Stimulated activated CD8-positive, alpha-beta memory T cell treated with anti-CD3 and anti-CD28 coated beads, Interleukin-15, amount 100 ng/mL, for 1 hour (primary cell): ENCODE results near the gene DIRAS1.

ENCODE experiments used
- DNase-seq: peaks from one replicate; pipeline ENCODE4 v3.0.0-alpha.2; 2020; ENCODE audit warnings: low read depth

The DIRAS1 gene, protein sequence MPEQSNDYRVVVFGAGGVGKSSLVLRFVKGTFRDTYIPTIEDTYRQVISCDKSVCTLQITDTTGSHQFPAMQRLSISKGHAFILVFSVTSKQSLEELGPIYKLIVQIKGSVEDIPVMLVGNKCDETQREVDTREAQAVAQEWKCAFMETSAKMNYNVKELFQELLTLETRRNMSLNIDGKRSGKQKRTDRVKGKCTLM

GRCh38 chr19:2720777-2721569 is at the start of gene DIRAS1:
TSS of gene DIRAS1 (minus strand) at chr19:2721372. CDS start at chr19:2717806, 3,566 bp downstream.
- no peak for DNase-seq

DNA sequence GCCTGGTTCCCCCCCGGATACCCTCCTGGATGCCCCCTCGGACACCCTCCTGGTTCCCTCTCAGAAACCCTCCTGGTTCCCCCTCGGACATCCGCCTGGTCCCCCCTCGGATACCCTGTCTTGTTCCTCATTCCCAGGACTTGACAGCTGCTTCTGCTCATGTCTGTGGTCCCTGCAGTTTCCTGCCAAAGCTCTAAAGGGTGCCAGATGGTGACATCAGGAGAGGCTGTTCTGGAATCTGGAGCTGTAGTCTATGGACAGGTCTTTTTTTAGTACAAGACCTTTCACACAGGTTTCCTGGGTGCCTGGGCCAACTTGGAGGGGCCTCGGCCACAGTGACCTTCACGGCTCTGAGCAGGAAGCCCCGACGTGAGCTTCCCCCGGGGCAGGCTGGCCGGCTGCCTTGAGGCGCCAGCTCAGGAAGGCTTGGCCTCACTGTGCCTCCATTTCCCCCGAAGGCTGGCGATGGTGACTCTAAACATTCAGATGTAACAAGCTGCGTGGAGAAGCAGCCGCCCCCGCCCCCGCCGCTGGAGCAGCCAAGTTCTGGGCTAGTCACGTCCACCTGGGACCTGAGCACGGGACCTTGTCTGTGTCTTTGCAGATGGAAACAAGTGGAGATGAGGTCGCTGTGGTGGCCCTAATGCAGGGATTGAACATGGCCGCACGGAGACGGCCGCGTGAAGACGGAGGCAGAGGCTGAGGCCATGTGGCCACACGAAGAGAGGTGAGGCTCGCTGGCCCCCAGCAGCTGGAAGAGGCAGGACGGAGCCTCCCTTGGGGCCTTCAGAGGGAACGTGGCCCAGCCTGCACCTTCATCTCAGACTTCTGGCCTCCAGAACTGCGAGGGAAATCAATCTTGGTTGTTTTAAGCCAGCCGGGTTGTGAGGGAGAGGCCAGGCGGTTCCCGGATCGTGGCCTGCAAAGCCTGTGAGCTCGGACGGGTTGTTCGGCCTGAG is 49.2 kb upstream of the DIRAS1 start:
- DNase-seq, result no peak

DNA sequence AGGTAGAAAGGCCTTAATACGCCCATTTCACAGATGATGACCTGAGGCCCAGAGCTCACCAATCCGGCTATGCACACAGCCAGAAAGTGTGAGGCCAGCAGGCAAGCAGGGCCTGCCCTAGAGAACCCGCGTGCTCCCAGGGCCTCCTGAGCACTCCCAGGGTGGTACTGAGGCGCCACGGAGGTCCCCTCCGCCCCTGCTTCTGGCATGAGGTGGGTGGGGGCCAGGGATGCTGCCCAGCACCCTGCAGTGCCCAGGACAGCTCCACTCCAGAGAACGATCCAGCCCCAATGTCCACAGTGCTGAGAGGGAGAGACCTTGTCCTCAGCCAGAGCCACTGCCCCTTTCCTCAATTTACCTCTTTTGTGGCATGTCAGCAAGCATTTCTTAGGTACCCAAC is 48.0 kb upstream of the DIRAS1 start:
- DNase-seq, result no peak

DNA sequence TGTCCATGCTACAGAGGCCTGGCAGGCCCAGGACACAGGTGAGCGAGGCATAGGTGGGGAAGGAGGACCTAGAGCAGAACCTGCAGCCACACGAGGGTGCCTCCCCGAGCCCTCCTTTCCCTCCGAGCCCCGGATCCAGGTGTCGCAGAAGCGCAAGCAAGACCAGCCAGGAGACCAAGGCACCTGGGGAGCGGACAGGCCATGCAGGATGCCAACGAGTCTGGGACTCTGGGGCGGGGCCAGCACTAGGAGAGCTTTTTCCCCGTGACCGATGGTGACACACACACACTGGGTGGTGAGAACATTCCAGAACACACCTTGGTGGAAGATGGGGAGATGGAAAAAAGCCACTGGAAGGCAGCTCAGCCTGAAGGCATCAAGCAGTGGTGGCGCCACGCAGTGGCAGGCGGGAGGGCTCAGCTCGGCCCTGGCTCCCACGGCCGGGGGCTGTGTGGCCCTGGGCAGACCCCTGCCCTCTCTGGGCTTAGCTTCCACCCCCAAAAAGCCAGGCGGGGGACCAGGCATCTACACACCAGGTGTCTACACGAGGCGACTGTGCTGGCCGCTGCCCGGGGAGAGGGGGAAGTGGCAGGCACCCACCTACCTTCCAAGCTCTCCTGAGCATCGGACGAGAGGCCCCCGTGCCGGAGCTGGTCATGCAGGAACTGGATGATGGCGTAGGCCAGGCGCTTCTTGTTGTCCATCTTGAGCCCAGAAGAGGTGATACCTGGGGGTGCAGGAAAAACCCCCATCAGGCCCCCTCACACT is 47.4 kb upstream of the DIRAS1 start:
- DNase-seq, result no peak

- no peak for DNase-seq
These were observed 46.5 kb upstream of the DIRAS1 start for GRCh38 chr19:2767688-2768087.

DNA sequence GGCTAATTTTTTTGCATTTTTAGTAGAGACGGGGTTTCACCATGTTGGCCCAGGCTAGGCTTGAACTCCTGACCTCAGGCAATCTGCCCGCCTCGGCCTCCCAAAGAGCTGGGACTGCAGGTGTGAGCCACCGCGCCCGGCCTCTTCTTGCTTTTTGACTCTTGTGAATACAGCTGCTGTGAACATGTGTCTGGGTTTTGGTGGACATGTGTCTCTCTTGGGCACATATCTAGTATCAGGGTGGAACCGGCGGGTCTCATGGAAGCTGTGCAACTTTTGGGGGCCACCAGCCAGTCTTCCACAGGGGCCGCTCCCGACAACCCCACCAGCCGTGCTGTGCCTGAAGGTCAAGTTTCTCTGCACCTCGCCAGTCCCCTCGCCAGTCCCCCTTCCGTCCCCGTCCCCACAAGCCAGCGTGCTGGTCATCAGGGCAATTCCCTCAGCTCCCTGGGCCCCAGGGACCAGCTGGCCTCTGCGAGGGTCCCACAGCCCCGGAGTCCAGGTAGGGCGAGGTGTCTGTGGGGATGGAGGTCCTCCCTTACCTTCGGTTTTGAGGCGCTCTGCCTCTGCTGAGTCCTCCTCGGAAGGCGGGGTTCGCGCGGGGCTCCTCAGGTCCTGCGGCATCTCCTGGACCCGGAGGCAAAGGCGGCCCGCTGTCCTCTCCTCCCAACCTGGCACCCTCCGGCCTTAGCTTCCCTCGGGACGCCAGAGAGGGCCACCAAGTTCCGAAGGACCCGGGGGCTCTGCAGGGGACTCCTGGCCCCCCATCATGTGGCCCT is 45.6 kb upstream of the DIRAS1 start:
- no peak for DNase-seq

DNA sequence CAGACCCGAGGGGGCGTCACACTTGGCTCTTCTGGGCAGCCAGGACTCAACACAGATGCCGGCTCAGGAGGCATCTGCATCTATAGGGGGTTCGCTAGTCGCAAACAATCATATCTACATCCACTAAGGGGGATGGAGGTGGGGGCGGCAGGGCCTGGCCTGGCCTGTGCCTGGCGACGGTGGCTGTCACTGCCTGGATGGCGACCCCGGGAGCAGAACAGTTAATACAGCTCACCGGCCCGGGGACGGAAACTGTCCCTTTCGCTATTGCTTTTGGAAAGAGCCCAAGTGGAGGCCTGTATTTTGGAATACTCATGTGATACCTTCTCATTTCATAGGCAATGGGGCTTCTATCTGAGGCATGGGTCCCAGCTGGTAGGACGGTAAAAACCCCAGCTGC is 44.2 kb upstream of the DIRAS1 start:
- DNase-seq, result no peak

DNA sequence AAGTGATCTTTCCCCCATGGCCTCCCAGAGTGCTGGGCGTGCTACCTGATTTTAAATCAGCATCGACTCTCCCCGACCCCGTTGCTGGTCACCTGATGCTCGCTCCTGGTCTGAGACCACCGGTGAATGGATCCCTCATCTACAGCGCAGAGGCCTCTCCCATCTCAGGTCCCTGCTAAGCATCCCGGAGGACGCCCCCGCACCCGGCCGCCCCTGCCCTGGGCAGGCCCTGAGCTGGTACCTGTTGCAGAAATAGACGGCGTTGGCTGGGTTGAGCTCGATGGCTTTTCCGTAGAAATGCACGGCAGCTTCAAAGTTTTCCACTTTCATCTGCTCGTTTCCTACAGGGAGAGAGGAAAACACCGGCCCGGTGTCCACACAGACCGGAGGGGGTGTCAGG is 43.8 kb upstream of the DIRAS1 start:
- no peak for DNase-seq

DNA sequence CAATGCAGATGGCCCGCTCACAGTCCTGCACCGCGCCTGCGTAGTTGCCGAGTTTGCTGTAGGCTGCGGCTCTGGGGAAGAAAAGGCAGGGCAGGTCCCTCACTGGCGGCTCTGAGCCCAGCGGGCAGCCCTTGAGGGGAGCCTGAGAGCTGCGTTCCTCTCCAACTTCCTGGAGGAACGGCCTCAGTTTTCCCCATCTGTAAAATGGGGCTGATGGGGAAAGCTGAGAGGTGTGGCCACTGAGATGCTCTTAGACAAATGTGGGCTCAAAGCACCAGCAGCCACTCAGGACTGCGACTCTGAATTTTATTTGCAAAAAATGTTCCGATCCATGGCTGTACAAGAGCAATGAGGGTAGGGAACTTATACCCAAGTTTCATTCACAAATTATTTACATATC is 42.5 kb upstream of the DIRAS1 start:
- no peak for DNase-seq

GRCh38 chr19:2762783-2763496 is 41.8 kb upstream of the DIRAS1 start:
- no peak for DNase-seq

GRCh38 chr19:2761876-2762782 is 41.0 kb upstream of the DIRAS1 start:
- DNase-seq, result no peak

- no peak for DNase-seq
These were observed 40.1 kb upstream of the DIRAS1 start for GRCh38 chr19:2761309-2761677.

DNA sequence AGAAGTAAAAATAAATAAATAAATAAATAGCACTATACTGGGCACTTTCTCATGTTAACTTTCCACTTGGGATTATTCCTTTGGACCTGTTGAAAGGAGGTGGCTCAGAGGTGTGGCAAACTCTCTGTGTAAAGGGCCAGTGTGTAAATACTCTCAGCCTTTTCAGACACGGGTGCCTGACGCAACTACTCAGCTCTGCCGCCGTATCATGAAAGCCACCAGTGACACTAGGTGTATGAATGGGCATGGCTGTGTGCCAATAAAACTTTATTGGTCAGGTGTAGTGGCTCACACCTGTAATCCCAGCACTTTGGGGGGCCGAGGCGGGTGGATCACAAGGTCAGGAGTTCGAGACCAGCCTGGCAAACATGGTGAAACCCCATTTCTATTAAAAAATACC is 38.8 kb upstream of the DIRAS1 start:
- no peak for DNase-seq

- DNase-seq, result no peak
These were observed 38.2 kb upstream of the DIRAS1 start for GRCh38 chr19:2759362-2759761.

- DNase-seq, result no peak
These were observed 37.6 kb upstream of the DIRAS1 start for GRCh38 chr19:2758601-2759313.

- DNase-seq, result no peak
These were observed 36.0 kb upstream of the DIRAS1 start for GRCh38 chr19:2756921-2757881.

GRCh38 chr19:2756477-2756876 is 35.3 kb upstream of the DIRAS1 start:
- DNase-seq, result no peak

- DNase-seq, result no peak
These were observed 34.6 kb upstream of the DIRAS1 start for GRCh38 chr19:2755811-2756210.
